ENCODE measurements around the gene ATPAF2. TPM values are rescaled to one million over a fixed set of nuclear protein-coding genes. Genes with fewer than 3 reads are reported as not detected.

Gene ATPAF2
- total RNA-seq, 1 experiment from 2014 or later = 18.6 TPM

GRCh38 chr17:17982801-17983200, 56.2 kb downstream of the ATPAF2 start:
- CTCF ChIA-PET = interaction anchor here (1.0 to 1.5 kb wide), 4 partner anchors 11 to 162 kb away, joined by 3 to 6 read pairs (median 3); partner anchors contain the start of genes DRC3 and TOM1L2

GRCh38 chr17:17981330-17981729, 57.6 kb downstream of the ATPAF2 start:
- Mint-ChIP-seq H3K27me3 (ENCODE audit: insufficient read depth, unreplicated experiment) (no peaks in the 10 kb centered on the region), H3K36me3 (ENCODE audit: insufficient read depth, unreplicated experiment) (no peaks in the 10 kb centered on the region), H3K4me3 (ENCODE audit: unreplicated experiment) (no peak overlapping the region), H3K27ac (ENCODE audit: low read depth, unreplicated experiment) (no peak overlapping the region), H3K9me3 (ENCODE audit: unreplicated experiment) (no peaks in the 10 kb centered on the region), H3K4me1 (ENCODE audit: insufficient read depth, unreplicated experiment) (peaks cover 7% of the 10 kb centered on the region)
- TF ChIP-seq CTCF (IDR thresholded peaks at IDR 0.05; ENCODE audit: unreplicated experiment) = no peak
- DNase-seq (ENCODE audit: unreplicated experiment) = no peak
- no TSS peak for BruUV-seq (replicated peaks)
- POLR2A ChIA-PET = interaction anchor here (0.6 kb wide), 1 partner anchor 439 kb away, joined by 4 read pairs; no protein-coding TSS in a partner anchor
- intact Hi-C loops (cut with micrococcal nuclease) = no loop called here
- CTCF ChIA-PET = interaction anchor here (0.8 kb wide), 1 partner anchor 14 kb away, joined by 5 read pairs; no protein-coding TSS in a partner anchor

More at GRCh38 chr17:17982801-17983200, 56.2 kb downstream of the ATPAF2 start:
- H3K36me3 Mint-ChIP-seq (ENCODE audit: insufficient read depth, unreplicated experiment) = no peaks in the 10 kb centered on the region
- POLR2A ChIA-PET = interaction anchor here (1.3 to 1.7 kb wide), 2 partner anchors 10 to 24 kb away, joined by 5 to 6 read pairs; partner anchors contain the start of genes DRC3 and TOM1L2
- DNase-seq (ENCODE audit: unreplicated experiment) = no peak
- BruUV-seq (replicated peaks) = no TSS peak
- no peak overlapping the region for H3K4me3 Mint-ChIP-seq (ENCODE audit: unreplicated experiment)
- no peaks in the 10 kb centered on the region for H3K9me3 Mint-ChIP-seq (ENCODE audit: unreplicated experiment)
- intact Hi-C loops (cut with micrococcal nuclease) = no loop called here
- H3K27ac Mint-ChIP-seq (ENCODE audit: low read depth, unreplicated experiment) = peak overlapping the region; percentile 13
- no peak for TF ChIP-seq CTCF (IDR thresholded peaks at IDR 0.05; ENCODE audit: unreplicated experiment)
- H3K27me3 Mint-ChIP-seq (ENCODE audit: insufficient read depth, unreplicated experiment) = no peaks in the 10 kb centered on the region
- peaks cover 7% of the 10 kb centered on the region for H3K4me1 Mint-ChIP-seq (ENCODE audit: insufficient read depth, unreplicated experiment)

GRCh38 chr17:17979778-17980177, 59.2 kb downstream of the ATPAF2 start:
- H3K36me3 Mint-ChIP-seq (ENCODE audit: insufficient read depth, unreplicated experiment) = no peaks in the 10 kb centered on the region
- H3K4me1 Mint-ChIP-seq (ENCODE audit: insufficient read depth, unreplicated experiment) = peaks cover 7% of the 10 kb centered on the region
- H3K27me3 Mint-ChIP-seq (ENCODE audit: insufficient read depth, unreplicated experiment) = no peaks in the 10 kb centered on the region
- TF ChIP-seq CTCF (IDR thresholded peaks at IDR 0.05; ENCODE audit: unreplicated experiment) = no peak
- intact Hi-C loops (cut with micrococcal nuclease) = no loop called here
- no peak for DNase-seq (ENCODE audit: unreplicated experiment)
- CTCF ChIA-PET = interaction anchor here (0.6 to 1.2 kb wide), 3 partner anchors 23 to 69 kb away, joined by 3 to 4 read pairs (median 3); no protein-coding TSS in a partner anchor
- no peaks in the 10 kb centered on the region for H3K9me3 Mint-ChIP-seq (ENCODE audit: unreplicated experiment)
- POLR2A ChIA-PET = interaction anchor here (1.3 kb wide), 1 partner anchor 10 kb away, joined by 3 read pairs; no protein-coding TSS in a partner anchor
- no peak overlapping the region for H3K27ac Mint-ChIP-seq (ENCODE audit: low read depth, unreplicated experiment)
- H3K4me3 Mint-ChIP-seq (ENCODE audit: unreplicated experiment) = no peak overlapping the region
- no TSS peak for BruUV-seq (replicated peaks)

GRCh38 chr17:17978481-17979424, 60.2 kb downstream of the ATPAF2 start:
- Mint-ChIP-seq H3K9me3 (ENCODE audit: unreplicated experiment) (no peaks in the 10 kb centered on the region), H3K36me3 (ENCODE audit: insufficient read depth, unreplicated experiment) (no peaks in the 10 kb centered on the region), H3K27ac (ENCODE audit: low read depth, unreplicated experiment) (no peak overlapping the region), H3K4me3 (ENCODE audit: unreplicated experiment) (no peak overlapping the region), H3K4me1 (ENCODE audit: insufficient read depth, unreplicated experiment) (peaks cover 5% of the 10 kb centered on the region), H3K27me3 (ENCODE audit: insufficient read depth, unreplicated experiment) (no peaks in the 10 kb centered on the region)
- intact Hi-C loops (cut with micrococcal nuclease) = no loop called here
- POLR2A ChIA-PET = interaction anchor here (1.3 kb wide), 1 partner anchor 9 kb away, joined by 3 read pairs; no protein-coding TSS in a partner anchor
- no TSS peak for BruUV-seq (replicated peaks)
- TF ChIP-seq CTCF (IDR thresholded peaks at IDR 0.05; ENCODE audit: unreplicated experiment) = no peak
- CTCF ChIA-PET = no interaction called here
- no peak for DNase-seq (ENCODE audit: unreplicated experiment)
